SK-N-SH treated with all-trans-retinoic acid at 6 μM for 48 hours (cell line): ENCODE data around the gene CRCP.

Experiments
- RARB ChIP-seq: fragments of 250-450 bp; sonication (Bioruptor Pico); IDR thresholded peaks from 2 replicates; pipeline ENCODE4 v1.8.0; 2021; ENCODE audit warnings: mild to moderate bottlenecking, moderate library complexity
- SNAI2 ChIP-seq: fragments of 250-450 bp; sonication (Bioruptor Pico); IDR thresholded peaks from 2 replicates; pipeline ENCODE4 v1.5.0; 2020; ENCODE audit warnings: mild to moderate bottlenecking, moderate library complexity
- ZFP30 ChIP-seq: fragments of 450-650 bp; formaldehyde crosslinking; IDR thresholded peaks from 2 replicates; pipeline ENCODE4 v1.5.0; 2022; ENCODE audit warnings: mild to moderate bottlenecking, moderate library complexity
- ZNF565 ChIP-seq: fragments of 450-650 bp; formaldehyde crosslinking; conservative IDR thresholded peaks from 2 replicates; pipeline ENCODE4 v1.5.0; 2020; ENCODE audit warnings: low read depth, mild to moderate bottlenecking, moderate library complexity
- ZNF70 ChIP-seq: fragments of 450-650 bp; formaldehyde crosslinking; IDR thresholded peaks from 2 replicates; pipeline ENCODE4 v1.5.0; 2020; ENCODE audit warnings: mild to moderate bottlenecking, moderate library complexity
- TF ChIP-seq, protein P1 (sequence below): fragments of 250-450 bp; sonication (Bioruptor Pico); IDR thresholded peaks from 2 replicates; pipeline ENCODE4 v1.8.0; 2020; ENCODE audit warnings: mild to moderate bottlenecking, moderate library complexity, borderline replicate concordance

GRCh38 chr7:66143876-66144332 is 29.3 kb downstream of the CRCP start:
- no peak for TF ChIP-seq ZNF70 (CRISPR knock-in tag)
- no peak for TF ChIP-seq ZNF565 (CRISPR knock-in tag)
- no peak for TF ChIP-seq SNAI2 (CRISPR knock-in tag)
- no peak for TF ChIP-seq RARB
- TF ChIP-seq, protein P1, sequence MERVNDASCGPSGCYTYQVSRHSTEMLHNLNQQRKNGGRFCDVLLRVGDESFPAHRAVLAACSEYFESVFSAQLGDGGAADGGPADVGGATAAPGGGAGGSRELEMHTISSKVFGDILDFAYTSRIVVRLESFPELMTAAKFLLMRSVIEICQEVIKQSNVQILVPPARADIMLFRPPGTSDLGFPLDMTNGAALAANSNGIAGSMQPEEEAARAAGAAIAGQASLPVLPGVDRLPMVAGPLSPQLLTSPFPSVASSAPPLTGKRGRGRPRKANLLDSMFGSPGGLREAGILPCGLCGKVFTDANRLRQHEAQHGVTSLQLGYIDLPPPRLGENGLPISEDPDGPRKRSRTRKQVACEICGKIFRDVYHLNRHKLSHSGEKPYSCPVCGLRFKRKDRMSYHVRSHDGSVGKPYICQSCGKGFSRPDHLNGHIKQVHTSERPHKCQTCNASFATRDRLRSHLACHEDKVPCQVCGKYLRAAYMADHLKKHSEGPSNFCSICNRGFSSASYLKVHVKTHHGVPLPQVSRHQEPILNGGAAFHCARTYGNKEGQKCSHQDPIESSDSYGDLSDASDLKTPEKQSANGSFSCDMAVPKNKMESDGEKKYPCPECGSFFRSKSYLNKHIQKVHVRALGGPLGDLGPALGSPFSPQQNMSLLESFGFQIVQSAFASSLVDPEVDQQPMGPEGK, result no peak
- no peak for TF ChIP-seq ZFP30
